HepG2 (cell line): ENCODE data around the gene FAM221B. TPM values are rescaled to one million over a fixed set of nuclear protein-coding genes. Genes with fewer than 3 reads are reported as not detected.

Experiments used
- ATAC-seq: fragments of 200-7000 bp; cut with Tn5 transposase; 3 replicates; pipeline ENCODE4 v1.9.1; 2020; ENCODE audit warnings: mild to moderate bottlenecking, moderate library complexity
- BruUV-seq: library from RNA; stranded (reverse); fragments of 400-500 nt; replicated peaks from 2 replicates; lab custom pipeline; 2021; lab: Mats Ljungman, UMichigan
- CTCF ChIA-PET: fragments of 300-600 bp; formaldehyde crosslinking; extraction: SDS; loops from one replicate; lab custom pipeline; 2021; ENCODE audit warnings: low total read pairs, inconsistent platforms, low intra/inter-chr PET ratio; lab: Yijun Ruan, JAX
- POLR2A ChIA-PET: fragments of 350-600 bp; sonication (Branson Sonifier 250); formaldehyde crosslinking; loops from one replicate; lab custom pipeline; 2020; ENCODE audit warnings: antibody characterized with exemption, inconsistent platforms; lab: Yijun Ruan, JAX
- DNase-seq: peaks from one replicate; pipeline ENCODE4 v3.0.0-alpha.2; 2015; ENCODE audit warnings: low spot score
- FAIRE-seq: peaks from 3 replicates; lab custom pipeline; 2011; peaks lifted over from hg19 to GRCh38; lab: Jason Lieb, UNC
- H2AFZ ChIP-seq: one replicate; pipeline ENCODE4 v1.6.1; 2011; ENCODE audit warnings: low read length, inconsistent platforms
- H3K27ac ChIP-seq: fragments of 300-600 bp; 3 replicates; pipeline ENCODE4 v1.8.0; 2011; ENCODE audit warnings: mixed run types, mild to moderate bottlenecking, mixed read lengths, low read length, inconsistent platforms; ENCODE audit not compliant: insufficient read depth; ENCODE audit errors: extremely low read length
- H3K27me3 ChIP-seq, 2 experiments: fragments of 200-600 bp in 1 of 2; 2 replicates in 1 of 2; 3 replicates in 1 of 2; pipeline versions ENCODE4 v1.6.0 to v1.8.0; 2011; ENCODE audit warnings: low read length in 2 of 2, mild to moderate bottlenecking in 2 of 2, moderate library complexity in 2 of 2, inconsistent platforms in 1 of 2; ENCODE audit not compliant: insufficient read depth in 2 of 2, control insufficient read depth in 1 of 2
- H3K36me3 ChIP-seq, 2 experiments: fragments of 200-600 bp in 1 of 2; replicated peaks in 1 of 2; 2 replicates in 1 of 2; 3 replicates in 1 of 2; pipeline versions ENCODE4 v1.5.1 to v1.8.0; 2011; ENCODE audit warnings: low read length in 2 of 2, inconsistent platforms in 1 of 2; ENCODE audit not compliant: insufficient read depth in 2 of 2, control insufficient read depth in 1 of 2
- H3K4me1 ChIP-seq: 2 replicates; pipeline ENCODE4 v1.5.1; 2012; ENCODE audit warnings: low read length, inconsistent platforms; ENCODE audit not compliant: insufficient read depth
- H3K4me2 ChIP-seq: 2 replicates; pipeline ENCODE4 v1.6.0; 2011; ENCODE audit warnings: low read depth, low read length, inconsistent platforms
- H3K4me3 ChIP-seq, 3 experiments: fragments of 200-600 bp in 1 of 3; sonication (generic), shearing (Covaris generic) in 1 of 3; replicated peaks in 1 of 3; 2 replicates each; pipeline ENCODE4 v1.5.1; 2011 to 2016; ENCODE audit warnings: low read length in 3 of 3, inconsistent platforms in 2 of 3, low read depth in 2 of 3, mild to moderate bottlenecking in 2 of 3, control low read depth in 1 of 3, mixed read lengths in 1 of 3; ENCODE audit not compliant: insufficient read depth in 1 of 3
- H3K79me2 ChIP-seq: one replicate; pipeline ENCODE4 v1.6.1; 2011; ENCODE audit warnings: low read length, inconsistent platforms; ENCODE audit not compliant: insufficient read depth
- H3K9ac ChIP-seq: 2 replicates; pipeline ENCODE4 v1.6.0; 2011; ENCODE audit warnings: mild to moderate bottlenecking, low read depth, low read length, inconsistent platforms; ENCODE audit not compliant: insufficient read depth
- H3K9me3 ChIP-seq: 2 replicates; pipeline ENCODE4 v1.5.1; 2012; ENCODE audit warnings: mild to moderate bottlenecking, low read length
- H4K20me1 ChIP-seq: 2 replicates; pipeline ENCODE4 v1.6.0; 2011; ENCODE audit warnings: inconsistent platforms, mild to moderate bottlenecking, low read length, moderate library complexity; ENCODE audit not compliant: insufficient read depth
- ETV6 ChIP-seq: sonication (generic); formaldehyde crosslinking; conservative IDR thresholded peaks from 2 replicates; pipeline ENCODE4 v1.4.0; 2020; ENCODE audit warnings: missing genetic modification reagents
- FOXK2 ChIP-seq: fragments of 450-650 bp; IDR thresholded peaks from 2 replicates; pipeline ENCODE4 v1.6.1; 2016
- HNRNPK ChIP-seq: fragments of 200-400 bp; formaldehyde crosslinking; IDR thresholded peaks from 2 replicates; pipeline ENCODE4 v1.6.1; 2018; ENCODE audit warnings: low read length, low read depth, moderate library complexity, mild to moderate bottlenecking; ENCODE audit not compliant: poor library complexity, severe bottlenecking
- IRF1 ChIP-seq: sonication (generic); formaldehyde crosslinking; IDR thresholded peaks from 2 replicates; pipeline ENCODE4 v1.4.0; 2020; ENCODE audit warnings: low read depth, mild to moderate bottlenecking, missing genetic modification reagents
- JDP2 ChIP-seq: sonication (generic); formaldehyde crosslinking; IDR thresholded peaks from 2 replicates; pipeline ENCODE4 v1.8.1; 2022; ENCODE audit warnings: missing genetic modification reagents, borderline replicate concordance
- KMT2A ChIP-seq: sonication (generic); formaldehyde crosslinking; IDR thresholded peaks from 2 replicates; pipeline ENCODE4 v1.4.0; 2020; ENCODE audit warnings: missing genetic modification reagents
- MAX ChIP-seq: IDR thresholded peaks from 2 replicates; pipeline ENCODE4 v1.6.1; 2012; ENCODE audit warnings: inconsistent platforms
- MEIS2 ChIP-seq: sonication (generic); formaldehyde crosslinking; IDR thresholded peaks from 2 replicates; pipeline ENCODE4 v1.9.0; 2021; ENCODE audit warnings: mild to moderate bottlenecking, missing genetic modification reagents
- NFKB2 ChIP-seq: sonication (generic); formaldehyde crosslinking; IDR thresholded peaks from 2 replicates; pipeline ENCODE4 v1.4.0; 2020; ENCODE audit warnings: missing genetic modification reagents, borderline replicate concordance
- PLRG1 ChIP-seq: fragments of 450-650 bp; conservative IDR thresholded peaks from 2 replicates; pipeline ENCODE4 v1.6.1; 2016
- SYNCRIP ChIP-seq: fragments of 200-400 bp; formaldehyde crosslinking; IDR thresholded peaks from 2 replicates; pipeline ENCODE4 v1.6.1; 2018; ENCODE audit warnings: mild to moderate bottlenecking, low read depth, low read length; ENCODE audit not compliant: insufficient read depth
- TBX2 ChIP-seq: sonication (generic); formaldehyde crosslinking; IDR thresholded peaks from 2 replicates; pipeline ENCODE4 v1.5.0; 2020; ENCODE audit warnings: missing genetic modification reagents, mild to moderate bottlenecking, borderline replicate concordance
- TEAD2 ChIP-seq: sonication (generic); formaldehyde crosslinking; IDR thresholded peaks from 2 replicates; pipeline ENCODE4 v1.9.0; 2021; ENCODE audit warnings: missing genetic modification reagents
- ZIK1 ChIP-seq: sonication (generic); formaldehyde crosslinking; IDR thresholded peaks from 2 replicates; pipeline ENCODE4 v1.5.0; 2020; ENCODE audit warnings: mild to moderate bottlenecking, low read depth, missing genetic modification reagents, borderline replicate concordance
- ZNF121 ChIP-seq: sonication (generic); formaldehyde crosslinking; IDR thresholded peaks from 2 replicates; pipeline ENCODE4 v1.5.0; 2020; ENCODE audit warnings: mild to moderate bottlenecking, missing genetic modification reagents
- ZNF44 ChIP-seq: sonication (generic); formaldehyde crosslinking; IDR thresholded peaks from 2 replicates; pipeline ENCODE4 v1.5.1; 2020; ENCODE audit warnings: mild to moderate bottlenecking, missing genetic modification reagents
- ZNF607 ChIP-seq: sonication (generic); formaldehyde crosslinking; IDR thresholded peaks from 2 replicates; pipeline ENCODE4 v1.5.1; 2020; ENCODE audit warnings: missing genetic modification reagents, mild to moderate bottlenecking, borderline replicate concordance
- ZNF709 ChIP-seq: sonication (generic); formaldehyde crosslinking; IDR thresholded peaks from 2 replicates; pipeline ENCODE4 v1.5.0; 2020; ENCODE audit warnings: mild to moderate bottlenecking, missing genetic modification reagents
- ZNF772 ChIP-seq: sonication (generic); formaldehyde crosslinking; IDR thresholded peaks from 2 replicates; pipeline ENCODE4 v1.5.0; 2020; ENCODE audit warnings: mild to moderate bottlenecking, missing genetic modification reagents
- WGBS: methylation state at CpG from one replicate; pipeline ENCODE4 v1.1.6; 2017; ENCODE audit warnings: low lambda C conversion rate; 5-methylcytosine and 5-hydroxymethylcytosine counted together
- in situ Hi-C: cut with HindIII; loops from 2 replicates; pipeline ENCODE4 v1.10.0; 2017; ENCODE audit warnings: low pct_unique_long_range_greater_than_20kb; ENCODE audit not compliant: extremely low pct_ligation_motif_present
- intact Hi-C: fragments of 100-400 bp; cut with micrococcal nuclease; formaldehyde crosslinking; loops from one replicate; pipeline ENCODE4 v1.10.0; 2022; ENCODE audit not compliant: unreplicated experiment
- polyA plus RNA-seq, 8 experiments: library from polyadenylated mRNA; depleted of rRNA in 3 of 8; stranded (reverse) in 7 of 8; unstranded in 1 of 8; fragments of >200 nt; fragmentation: Illumina TruSeq in 4 of 8; extraction: Trizol in 4 of 8; gene quantifications; 2 replicates each; pipeline versions ENCODE4 v1.2.1 to v1.2.3, GENCODE V29; 2011 to 2016; ENCODE audit warnings: low read depth in 4 of 8, missing spikeins in 1 of 8, mixed read lengths in 1 of 8; ENCODE audit not compliant: insufficient read depth in 1 of 8
- total RNA-seq, 5 experiments: library from RNA; depleted of rRNA; stranded (reverse); fragments of >200 nt; fragmentation: Illumina TruSeq; extraction: Trizol; gene quantifications; 2 replicates each; pipeline ENCODE4 v1.2.3, GENCODE V29; 2016; ENCODE audit warnings: low read depth in 1 of 5

Gene FAM221B
- total and polyA plus RNA-seq, 2 of the 13 experiments (the other 11 are each of a cell fraction or from before 2014, with no cell fraction given) = not detected

GRCh38 chr9:35841645-35841900, 13.0 kb upstream of the FAM221B start:
- Histone ChIP-seq H3K4me3 (no peak overlapping the region), H3K27me3 (no peaks in the 10 kb centered on the region; a peak in 1 of 5 replicates), H3K4me2 (no peak overlapping the region), H2AFZ (no peak overlapping the region), H3K9ac (no peak overlapping the region), H3K4me1 (peaks cover 10% of the 10 kb centered on the region), H3K36me3 (no peaks in the 10 kb centered on the region), H3K9me3 (no peaks in the 10 kb centered on the region), H3K79me2 (no peaks in the 10 kb centered on the region), H4K20me1 (no peaks in the 10 kb centered on the region), H3K27ac (no peak overlapping the region)
- no TSS peak for BruUV-seq
- ATAC-seq = no peak
- no peak for TF ChIP-seq ETV6 (CRISPR knock-in tag)
- no peak for TF ChIP-seq MEIS2 (CRISPR knock-in tag)
- no peak for TF ChIP-seq ZNF607 (CRISPR knock-in tag)
- TF ChIP-seq FOXK2 = no peak
- no peak for TF ChIP-seq TEAD2
- TF ChIP-seq MAX = no peak
- POLR2A ChIA-PET = no interaction called here
- 100% methylated on average over 1 of the region's 5 CpGs for WGBS
- intact Hi-C loops (no loop called here), in situ Hi-C loops (no loop called here)
- CTCF ChIA-PET = no interaction called here
- DNase-seq = no peak
- no peak for FAIRE-seq

- Histone ChIP-seq H3K9me3 (no peaks in the 10 kb centered on the region), H3K4me3 (no peak overlapping the region), H3K4me2 (no peak overlapping the region), H2AFZ (no peak overlapping the region), H3K27me3 (no peaks in the 10 kb centered on the region; a peak in 1 of 5 replicates), H3K36me3 (no peaks in the 10 kb centered on the region), H3K4me1 (peaks cover 15% of the 10 kb centered on the region), H3K27ac (no peak overlapping the region), H4K20me1 (no peaks in the 10 kb centered on the region), H3K9ac (no peak overlapping the region), H3K79me2 (no peaks in the 10 kb centered on the region)
- DNase-seq = no peak
- FAIRE-seq = no peak
- CTCF ChIA-PET = no interaction called here
- POLR2A ChIA-PET = no interaction called here
- no TSS peak for BruUV-seq
- ATAC-seq = peak; percentile 49
- in situ Hi-C loops (no loop called here), intact Hi-C loops (no loop called here)
- WGBS = 67% methylated on average over 12 of the region's 15 CpGs
- TF ChIP-seq PLRG1 (no peak), IRF1 (CRISPR knock-in tag) (no peak), NFKB2 (no peak), TBX2 (CRISPR knock-in tag) (no peak), JDP2 (CRISPR knock-in tag) (no peak), HNRNPK (no peak), ZNF772 (CRISPR knock-in tag) (no peak), ZNF121 (CRISPR knock-in tag) (no peak), ZNF709 (no peak), ZNF44 (CRISPR knock-in tag) (no peak), SYNCRIP (no peak), KMT2A (no peak), ZIK1 (CRISPR knock-in tag) (no peak)
These were observed 12.5 kb upstream of the FAM221B start for GRCh38 chr9:35840881-35841644.
